Loucy (cell line): ENCODE measurements around the gene IRF6.

Experiments
- H2AFZ ChIP-seq: fragments of 200-600 bp; sonication (generic); 2 replicates; pipeline ENCODE4 v1.6.0; 2016; ENCODE audit warnings: antibody characterized with exemption, mild to moderate bottlenecking, low read length, moderate library complexity
- H3F3A ChIP-seq: fragments of 200-600 bp; 2 replicates; pipeline ENCODE4 v1.6.0; 2016; ENCODE audit warnings: antibody characterized with exemption, low read depth, mild to moderate bottlenecking
- H3K27me3 ChIP-seq: fragments of 200-600 bp; sonication (generic); 2 replicates; pipeline ENCODE4 v1.6.1; 2014; ENCODE audit warnings: low read length, mild to moderate bottlenecking; ENCODE audit not compliant: insufficient read depth, poor library complexity, severe bottlenecking
- H3K36me3 ChIP-seq: fragments of 200-600 bp; sonication (generic); 2 replicates; pipeline ENCODE4 v1.6.1; 2016; ENCODE audit warnings: low read length; ENCODE audit not compliant: insufficient read depth
- H3K4me1 ChIP-seq: fragments of 200-600 bp; sonication (generic); 2 replicates; pipeline ENCODE4 v1.5.1; 2014; ENCODE audit warnings: low read length, mild to moderate bottlenecking; ENCODE audit not compliant: insufficient read depth, poor library complexity, severe bottlenecking
- H3K4me2 ChIP-seq: fragments of 200-600 bp; sonication (generic); 2 replicates; pipeline ENCODE4 v1.6.0; 2014; ENCODE audit warnings: antibody characterized with exemption, low read length, low read depth, mild to moderate bottlenecking; ENCODE audit not compliant: poor library complexity, severe bottlenecking
- H3K4me3 ChIP-seq: fragments of 200-600 bp; sonication (generic); 2 replicates; pipeline ENCODE4 v1.5.1; 2014; ENCODE audit warnings: low read length, mild to moderate bottlenecking, mixed read lengths; ENCODE audit not compliant: poor library complexity, severe bottlenecking
- H3K79me2 ChIP-seq: fragments of 200-600 bp; sonication (generic); 2 replicates; pipeline ENCODE4 v1.6.1; 2014; ENCODE audit warnings: low read length; ENCODE audit not compliant: insufficient read depth
- H3K9ac ChIP-seq: fragments of 200-600 bp; sonication (generic); 2 replicates; pipeline ENCODE4 v1.6.0; 2014; ENCODE audit warnings: mild to moderate bottlenecking, low read depth, low read length, moderate library complexity; ENCODE audit not compliant: poor library complexity, severe bottlenecking
- H3K9me2 ChIP-seq: fragments of 200-600 bp; sonication (generic); replicated peaks from 2 replicates; pipeline ENCODE4 v1.6.1; 2016; ENCODE audit warnings: low read depth, low read length, mixed read lengths
- H3K9me3 ChIP-seq: fragments of 200-600 bp; sonication (generic); 2 replicates; pipeline ENCODE4 v1.6.1; 2014; ENCODE audit warnings: mild to moderate bottlenecking, antibody characterized with exemption, low read length, low read depth; ENCODE audit not compliant: insufficient read depth
- H4K20me1 ChIP-seq: fragments of 200-600 bp; sonication (generic); 2 replicates; pipeline ENCODE4 v1.6.0; 2014; ENCODE audit warnings: antibody characterized with exemption, low read length, mild to moderate bottlenecking; ENCODE audit not compliant: insufficient read depth, poor library complexity, severe bottlenecking
- CTCF ChIP-seq: fragments of 200-600 bp; sonication (generic); conservative IDR thresholded peaks from 2 replicates; pipeline ENCODE4 v1.5.1; 2014; ENCODE audit warnings: mild to moderate bottlenecking, antibody characterized with exemption, low read length
- EZH2phosphoT487 ChIP-seq: fragments of 200-600 bp; IDR thresholded peaks from 2 replicates; pipeline ENCODE4 v1.6.1; 2018; ENCODE audit warnings: antibody characterized with exemption, mild to moderate bottlenecking, moderate library complexity, borderline replicate concordance

The IRF6 gene

GRCh38 chr1:209784265-209785169, 21.4 kb downstream of the IRF6 start, which contains the start of gene C1orf74:
C1orf74 (minus strand) TSS chr1:209784559; CDS start chr1:209783634, 925 bp downstream.
- TF ChIP-seq EZH2phosphoT487 (no peak), CTCF (no peak)
- Histone ChIP-seq H3K27me3 (peaks cover 47% of the 10 kb centered on the region), H3K4me1 (peaks cover 15% of the 10 kb centered on the region), H3K36me3 (peaks cover 8% of the 10 kb centered on the region; the same call in 1 of the 2 replicates), H3K9me2 (no peaks in the 10 kb centered on the region; the same call in 1 of the 2 replicates), H3K9me3 (no peaks in the 10 kb centered on the region), H3K9ac (peak within 1 kb of the TSS; percentile 87), H4K20me1 (no peaks in the 10 kb centered on the region), H3F3A (no peaks in the 10 kb centered on the region), H3K4me2 (peak within 1 kb of the TSS; percentile 86), H2AFZ (peak within 1 kb of the TSS; percentile 88), H3K4me3 (peak within 1 kb of the TSS; percentile 87), H3K79me2 (peaks cover 15% of the 10 kb centered on the region; the same call in 1 of the 2 replicates)

- peaks cover 19% of the 10 kb centered on the region; the same call in 1 of the 2 replicates for H3K36me3 ChIP-seq
- peaks cover 15% of the 10 kb centered on the region for H3K4me1 ChIP-seq
- H3K4me3 ChIP-seq = peak overlapping the region; percentile 87
- no peaks in the 10 kb centered on the region; the same call in 1 of the 2 replicates for H3K9me2 ChIP-seq
- TF ChIP-seq CTCF (no peak), EZH2phosphoT487 (no peak)
- H3K79me2 ChIP-seq = peaks cover 15% of the 10 kb centered on the region; the same call in 1 of the 2 replicates
- H3F3A ChIP-seq = no peaks in the 10 kb centered on the region
- H3K9me3 ChIP-seq = no peaks in the 10 kb centered on the region
- H4K20me1 ChIP-seq = no peaks in the 10 kb centered on the region
- peak overlapping the region; percentile 79 for H3K4me2 ChIP-seq
- no peak overlapping the region for H2AFZ ChIP-seq
- H3K27me3 ChIP-seq = peaks cover 35% of the 10 kb centered on the region
- H3K9ac ChIP-seq = peak overlapping the region; percentile 87
Observed at GRCh38 chr1:209783386-209783785, 22.6 kb downstream of the IRF6 start.

- Histone ChIP-seq H3K36me3 (peaks cover 48% of the 10 kb centered on the region), H3K4me1 (peaks cover 15% of the 10 kb centered on the region), H3K9me3 (no peaks in the 10 kb centered on the region), H3K79me2 (peaks cover 15% of the 10 kb centered on the region; the same call in 1 of the 2 replicates), H3K27me3 (peaks cover 4% of the 10 kb centered on the region), H3F3A (no peaks in the 10 kb centered on the region), H3K9ac (no peak overlapping the region), H3K9me2 (no peaks in the 10 kb centered on the region; the same call in 1 of the 2 replicates), H3K4me3 (no peak overlapping the region), H3K4me2 (no peak overlapping the region), H2AFZ (no peak overlapping the region), H4K20me1 (no peaks in the 10 kb centered on the region)
- TF ChIP-seq EZH2phosphoT487 = no peak
- TF ChIP-seq CTCF = no peak
Observed at GRCh38 chr1:209780268-209780667, 25.7 kb downstream of the IRF6 start.
